Measurements from ENCODE around the gene PKD2L2.
"Not testable (repeated sequence)": the region's sequence is repeated elsewhere in the genome, so short reads cannot be mapped to it uniquely, and the experiment has no call there.

Gene PKD2L2

GRCh38 chr5:137887831-137888230 is 1.4 kb upstream of the PKD2L2 start:
- in situ Hi-C loops (cut with MboI; ENCODE audit: low sequenced_read_pairs): no loop called here

DNA sequence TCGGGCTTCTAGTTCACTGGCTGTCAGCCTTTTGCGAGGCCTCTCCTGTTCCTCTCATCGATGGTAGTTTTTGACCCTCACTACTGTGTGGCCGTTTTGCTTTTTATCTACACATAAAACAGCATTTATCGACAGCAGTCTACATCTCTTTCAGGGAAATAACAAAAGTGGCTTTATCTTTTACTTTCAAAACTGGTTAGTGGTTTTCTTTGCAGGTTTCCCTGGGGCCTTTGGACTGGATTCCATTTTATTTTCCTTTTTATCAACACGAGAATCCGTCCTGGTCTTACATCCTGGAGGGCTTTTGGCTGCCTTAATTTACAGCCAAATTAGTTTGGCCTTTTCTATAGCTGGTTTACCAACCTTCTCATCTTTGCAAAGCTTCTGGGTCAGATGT is 793 bp upstream of the PKD2L2 start:
- in situ Hi-C loops (cut with MboI; ENCODE audit: low sequenced_read_pairs): no loop called here

DNA sequence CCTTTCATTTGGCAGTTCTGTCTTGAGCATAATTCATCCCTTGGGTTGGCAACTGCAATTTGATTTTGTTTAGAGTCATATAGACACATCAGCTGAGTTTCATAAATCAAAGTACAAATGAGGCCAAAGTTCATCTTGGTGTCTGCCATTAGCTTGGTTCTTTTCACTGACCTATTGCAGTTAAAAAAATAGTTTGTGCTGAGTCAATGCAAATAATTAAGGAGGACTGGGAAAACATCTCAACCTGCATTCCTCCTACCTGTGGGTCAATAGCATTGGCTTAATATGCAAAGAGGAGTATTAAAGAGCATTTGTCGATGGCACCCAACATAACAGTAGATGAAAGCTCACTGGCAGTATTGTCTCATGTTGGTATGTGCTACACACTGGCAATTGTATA is 1.6 kb downstream of the PKD2L2 start:
- in situ Hi-C loops (cut with MboI; ENCODE audit: low sequenced_read_pairs): no loop called here

GRCh38 chr5:137891849-137892248 is 2.6 kb downstream of the PKD2L2 start:
- in situ Hi-C loops (cut with MboI; ENCODE audit: low sequenced_read_pairs): no loop called here

GRCh38 chr5:137894586-137894985 is 5.3 kb downstream of the PKD2L2 start:
- in situ Hi-C loops (cut with MboI; ENCODE audit: low sequenced_read_pairs): no loop called here

DNA sequence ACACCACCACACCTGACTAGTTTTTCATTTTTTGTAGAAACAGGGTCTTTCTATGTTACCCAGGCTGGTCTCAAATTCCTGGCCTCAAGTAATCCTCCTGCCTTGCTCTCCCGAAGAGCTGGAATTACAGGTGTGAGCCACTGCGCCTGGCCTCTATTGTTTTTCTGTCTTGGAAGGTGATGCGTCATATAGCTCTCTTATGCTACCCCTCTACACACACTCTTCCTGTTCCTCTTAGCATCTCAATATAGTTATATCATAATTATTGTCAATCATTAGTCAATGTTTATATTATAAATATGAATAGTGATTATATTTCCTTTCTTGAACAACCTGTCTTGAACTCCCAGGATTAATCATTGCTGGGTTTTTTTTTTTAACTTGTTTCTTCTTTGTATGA is 7.3 kb downstream of the PKD2L2 start:
- in situ Hi-C loops (cut with MboI; ENCODE audit: low sequenced_read_pairs): no loop called here

DNA sequence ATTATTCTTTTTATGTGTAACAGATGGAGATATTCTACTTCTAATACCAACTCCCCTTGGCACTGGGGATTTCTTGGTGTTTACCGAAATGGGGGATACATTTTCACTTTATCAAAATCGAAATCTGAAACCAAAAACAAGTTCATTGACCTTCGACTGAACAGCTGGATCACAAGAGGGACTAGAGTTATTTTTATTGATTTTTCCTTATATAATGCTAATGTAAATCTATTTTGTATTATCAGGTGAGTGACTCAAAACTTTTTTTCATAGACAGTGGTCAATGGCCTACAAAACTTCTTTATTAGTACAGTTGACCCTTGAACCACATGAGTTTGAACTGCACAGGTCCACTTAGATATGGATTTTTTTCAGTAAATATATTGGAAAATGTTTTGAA is 10.2 kb downstream of the PKD2L2 start:
- in situ Hi-C loops (cut with MboI; ENCODE audit: low sequenced_read_pairs): no loop called here

DNA sequence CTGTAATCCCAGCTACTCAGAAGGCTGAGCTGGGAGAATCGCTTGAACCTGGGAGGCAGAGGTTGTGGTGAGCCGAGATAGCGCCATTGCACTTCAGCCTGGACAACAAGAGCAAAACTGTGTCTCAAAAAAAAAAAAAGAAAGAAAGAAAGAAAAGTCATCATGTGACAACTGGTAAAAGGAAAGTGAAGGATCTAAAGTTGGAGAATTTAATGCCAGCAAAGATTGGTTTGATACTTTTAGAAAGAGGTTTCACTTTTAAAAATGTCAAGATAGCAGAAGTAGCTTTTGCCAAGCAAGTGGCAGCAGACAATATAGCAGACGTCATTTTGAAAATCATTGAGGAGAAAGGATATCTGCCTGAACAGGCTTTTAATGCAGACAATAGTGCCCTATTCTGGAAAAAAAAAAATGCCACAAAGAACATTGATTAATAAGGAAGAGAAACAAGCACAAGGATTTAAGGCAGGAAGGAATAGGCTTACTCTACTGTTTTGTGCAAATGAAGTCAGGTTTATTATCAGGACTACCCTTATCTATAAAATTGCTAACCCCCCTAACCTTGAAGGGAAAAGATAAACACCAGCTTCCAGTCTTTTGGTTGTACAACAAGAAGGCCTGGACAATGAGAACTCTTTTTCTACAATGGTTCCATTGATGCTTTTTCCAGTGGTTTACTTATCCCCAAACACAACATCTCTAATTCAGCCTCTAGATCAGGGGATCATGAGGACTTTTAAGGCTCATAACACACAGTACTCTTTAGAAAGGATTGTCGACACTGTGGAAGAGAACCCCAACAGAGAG is 12.0 kb downstream of the PKD2L2 start:
- in situ Hi-C loops (cut with MboI; ENCODE audit: low sequenced_read_pairs): no loop called here

DNA sequence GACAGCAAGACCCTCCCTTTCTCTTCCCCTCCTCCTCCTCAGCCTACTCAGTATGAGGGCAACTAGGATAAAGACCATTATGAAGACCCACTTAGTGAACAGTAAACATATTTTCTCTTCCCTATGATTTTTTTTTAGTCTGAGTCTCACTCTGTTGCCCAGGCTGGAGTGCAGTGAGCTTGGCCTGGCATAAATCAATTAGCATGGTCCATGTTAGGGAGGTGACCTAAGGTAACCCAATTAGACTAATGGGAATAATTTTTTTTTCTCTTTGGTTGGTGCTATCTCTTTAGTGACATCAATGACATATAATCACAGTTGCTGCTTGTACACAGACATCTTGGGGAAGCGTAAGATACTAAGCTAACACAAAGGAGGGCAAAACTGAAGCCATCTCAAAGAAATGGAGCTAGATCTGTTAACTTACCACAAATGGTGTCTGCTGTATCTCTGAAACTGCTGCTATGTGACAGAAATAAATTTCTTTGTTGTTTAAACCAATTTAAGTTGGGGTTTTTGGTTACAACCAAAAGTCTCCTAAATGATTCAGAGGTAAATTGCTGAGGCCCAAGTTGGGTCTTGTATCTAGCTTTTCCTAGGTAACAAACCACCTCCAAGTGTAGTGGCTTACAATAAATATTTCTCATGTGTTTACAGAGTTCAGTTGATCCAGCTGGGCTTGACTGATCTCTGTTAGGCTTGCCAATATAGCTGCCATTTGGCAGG is 13.3 kb downstream of the PKD2L2 start:
- in situ Hi-C loops (cut with MboI; ENCODE audit: low sequenced_read_pairs): no loop called here

GRCh38 chr5:137914758-137915157 is 25.5 kb downstream of the PKD2L2 start:
- in situ Hi-C loops (cut with MboI; ENCODE audit: low sequenced_read_pairs): no loop called here

GRCh38 chr5:137916923-137917322 is 27.7 kb downstream of the PKD2L2 start:
- in situ Hi-C loops (cut with MboI; ENCODE audit: low sequenced_read_pairs): no loop called here

GRCh38 chr5:137921931-137922330 is 32.7 kb downstream of the PKD2L2 start:
- in situ Hi-C loops (cut with MboI; ENCODE audit: low sequenced_read_pairs): no loop called here

DNA sequence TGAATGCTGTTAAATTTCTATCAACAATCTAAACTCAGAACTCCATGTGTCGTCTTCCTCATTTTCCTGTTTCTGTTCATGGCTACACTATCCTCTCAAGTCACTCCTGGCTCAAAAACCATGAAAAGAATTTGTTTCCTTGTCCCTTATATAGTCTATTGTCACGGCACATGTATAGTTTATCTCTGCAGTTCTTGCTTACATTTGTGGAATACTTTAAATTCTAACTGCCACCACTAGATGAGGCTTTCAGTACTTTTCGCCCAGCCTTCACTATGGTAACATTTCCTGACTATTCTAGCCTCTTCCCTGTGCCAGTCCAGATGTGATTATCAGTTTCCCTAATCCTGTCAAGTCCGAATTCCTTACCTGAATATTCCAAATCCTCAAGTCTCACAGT is 34.6 kb downstream of the PKD2L2 start:
- in situ Hi-C loops (cut with MboI; ENCODE audit: low sequenced_read_pairs): no loop called here

- in situ Hi-C loops (cut with MboI; ENCODE audit: low sequenced_read_pairs): no loop called here
Observed at GRCh38 chr5:137932800-137933199, 43.5 kb downstream of the PKD2L2 start.

GRCh38 chr5:137933491-137933911 is 44.2 kb downstream of the PKD2L2 start:
- in situ Hi-C loops (cut with MboI; ENCODE audit: low sequenced_read_pairs): no loop called here

- in situ Hi-C loops (cut with MboI; ENCODE audit: low sequenced_read_pairs): no loop called here
Observed at GRCh38 chr5:137935190-137935589, 45.9 kb downstream of the PKD2L2 start.

DNA sequence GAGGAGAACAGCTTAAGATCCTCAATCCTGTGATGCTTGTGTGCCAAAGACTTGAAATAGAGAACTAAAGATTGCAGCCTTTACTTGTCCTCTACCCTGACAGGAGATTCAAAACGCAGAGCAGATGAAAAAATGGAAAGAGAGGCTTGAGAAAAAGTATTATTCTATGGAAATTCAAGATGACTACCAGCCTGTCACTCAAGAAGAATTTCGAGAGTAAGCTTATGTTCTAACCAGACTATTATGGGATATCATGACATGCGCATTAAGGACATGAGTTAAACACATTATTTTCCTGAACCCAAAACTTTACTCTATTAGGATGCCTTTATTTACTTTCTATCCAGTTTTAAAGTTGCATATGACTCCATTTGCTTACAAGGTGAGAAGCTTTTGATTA is 46.4 kb downstream of the PKD2L2 start:
- in situ Hi-C loops (cut with MboI; ENCODE audit: low sequenced_read_pairs): no loop called here

DNA sequence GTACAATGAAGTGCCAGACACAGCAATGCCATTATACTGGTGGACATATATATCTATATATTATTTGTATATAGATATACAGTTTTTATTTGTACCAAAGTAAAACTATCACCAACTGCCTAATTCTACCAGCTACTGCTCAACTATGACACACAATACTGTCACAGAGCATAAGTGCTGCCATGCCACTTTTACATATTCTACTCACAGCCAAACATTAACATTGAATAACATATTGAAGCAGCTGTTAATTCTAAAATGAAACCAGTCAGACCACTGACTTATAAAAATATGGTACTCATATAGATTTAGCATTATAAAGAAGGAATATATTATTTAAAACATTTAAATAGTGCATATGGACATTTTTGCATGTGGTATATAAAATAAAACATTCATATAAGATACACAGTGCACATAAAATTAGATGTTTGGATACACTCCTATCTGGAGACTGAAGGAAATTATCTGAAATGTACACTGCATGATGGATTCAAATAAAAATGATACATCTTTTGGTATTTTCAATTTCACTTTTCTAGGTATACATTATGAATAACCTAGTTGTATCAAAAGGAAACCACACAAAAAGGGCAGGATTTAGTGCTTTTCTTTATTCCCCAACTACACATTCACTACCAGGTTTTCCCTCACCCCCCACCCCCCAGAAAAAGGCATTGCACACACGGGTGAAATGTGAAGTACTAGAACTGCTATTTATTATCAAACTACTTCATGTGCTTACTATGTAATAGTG is 48.9 kb downstream of the PKD2L2 start:
- in situ Hi-C loops (cut with MboI; ENCODE audit: low sequenced_read_pairs): no loop called here

- in situ Hi-C loops (cut with MboI; ENCODE audit: low sequenced_read_pairs): no loop called here
Observed at GRCh38 chr5:137938751-137939143, 49.5 kb downstream of the PKD2L2 start.

GRCh38 chr5:137939331-137939730 is 50.1 kb downstream of the PKD2L2 start:
- in situ Hi-C loops (cut with MboI; ENCODE audit: low sequenced_read_pairs): no loop called here

DNA sequence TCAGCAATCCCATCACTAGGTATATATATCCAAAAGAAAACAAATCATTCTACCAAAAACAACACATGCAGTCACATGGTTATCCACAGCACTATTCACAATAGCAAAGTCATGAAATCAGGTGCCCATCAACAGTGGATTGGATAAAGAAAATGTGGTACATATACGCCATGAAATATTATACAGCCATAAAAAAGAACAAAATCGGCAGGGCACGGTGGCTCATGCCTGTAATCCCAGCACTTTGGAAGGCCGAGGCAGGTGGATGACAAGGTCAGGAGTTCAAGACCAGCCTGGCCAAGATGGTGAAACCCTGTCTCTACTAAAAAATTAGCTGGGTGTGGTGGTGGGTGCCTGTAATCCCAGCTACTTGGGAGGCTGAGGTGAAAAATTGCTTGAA is 55.0 kb downstream of the PKD2L2 start:
- in situ Hi-C loops (cut with MboI; ENCODE audit: low sequenced_read_pairs): not testable (repeated sequence)

DNA sequence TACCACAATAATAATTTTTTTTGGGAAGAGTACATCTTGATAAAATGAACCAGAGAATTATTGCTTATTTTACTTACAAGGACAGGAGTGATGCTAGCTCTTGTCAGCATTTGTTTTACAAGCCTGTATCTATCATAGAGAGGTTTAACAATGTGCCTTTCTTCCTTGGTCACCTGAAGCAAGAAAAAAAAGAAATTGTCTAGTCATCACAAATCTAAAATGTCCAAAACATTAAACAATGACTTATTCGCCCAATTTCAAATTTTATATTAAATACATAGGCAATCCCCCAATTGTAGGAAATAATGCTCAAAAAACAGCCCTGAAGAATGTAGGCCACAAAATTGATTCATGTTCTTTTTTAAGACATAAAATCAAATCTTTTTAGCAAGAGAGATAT is 56.6 kb downstream of the PKD2L2 start:
- in situ Hi-C loops (cut with MboI; ENCODE audit: low sequenced_read_pairs): no loop called here

Measured in HL-60/S4 treated with phorbol 12-myristate 13-acetate at 8.2 ng/mL for 4 days and 3 days (cell line).